ENCODE data around the gene OR9A4.

Gene OR9A4

DNA sequence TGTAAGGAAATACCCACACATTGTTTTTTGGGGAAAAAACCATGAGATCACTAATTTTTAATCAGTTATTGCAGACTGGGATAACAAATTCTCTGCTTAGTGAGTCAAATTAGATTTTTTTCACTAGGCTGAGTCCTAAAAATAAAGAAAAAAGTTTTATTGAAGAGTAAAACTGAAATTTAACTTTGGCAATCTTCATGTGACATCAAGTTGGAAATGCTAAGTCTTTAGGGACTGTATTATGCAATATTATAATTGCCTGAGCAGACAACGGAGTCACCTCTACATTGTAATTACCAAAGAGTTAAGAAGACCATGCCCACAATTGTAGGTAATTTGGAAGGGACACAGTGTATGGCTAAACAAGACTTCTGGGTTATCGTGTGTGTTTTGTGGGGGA lies 32.8 kb downstream of the OR9A4 start:
- DNase-seq, result no peak

- DNase-seq, result no peak
Observed at GRCh38 chr7:141949451-141949850, 33.3 kb downstream of the OR9A4 start.

- DNase-seq, result no peak
Observed at GRCh38 chr7:141949911-141950310, 33.7 kb downstream of the OR9A4 start.

DNA sequence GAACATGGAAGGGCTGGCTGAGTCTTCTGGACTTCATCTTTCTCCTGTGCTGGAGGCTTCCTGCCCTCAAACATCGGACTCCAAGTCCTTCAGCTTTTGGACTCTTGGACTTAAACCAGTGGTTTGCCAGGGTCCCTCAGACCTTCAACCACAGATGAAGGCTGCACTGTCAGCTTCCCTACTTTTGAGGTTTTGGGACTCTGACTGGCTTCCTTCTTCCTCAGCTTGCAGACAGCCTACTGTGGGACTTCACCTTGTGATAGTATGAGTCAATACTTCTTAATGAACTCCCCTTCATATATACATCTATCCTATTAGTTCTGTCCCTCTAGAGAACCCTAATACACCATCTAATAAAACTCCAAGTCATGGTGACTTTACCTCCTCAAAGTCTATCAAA lies 34.6 kb downstream of the OR9A4 start:
- no peak for DNase-seq

- DNase-seq, result no peak
Observed at GRCh38 chr7:141952461-141952860, 36.3 kb downstream of the OR9A4 start.

GRCh38 chr7:141954334-141954733 lies 38.1 kb downstream of the OR9A4 start:
- DNase-seq, result no peak

DNA sequence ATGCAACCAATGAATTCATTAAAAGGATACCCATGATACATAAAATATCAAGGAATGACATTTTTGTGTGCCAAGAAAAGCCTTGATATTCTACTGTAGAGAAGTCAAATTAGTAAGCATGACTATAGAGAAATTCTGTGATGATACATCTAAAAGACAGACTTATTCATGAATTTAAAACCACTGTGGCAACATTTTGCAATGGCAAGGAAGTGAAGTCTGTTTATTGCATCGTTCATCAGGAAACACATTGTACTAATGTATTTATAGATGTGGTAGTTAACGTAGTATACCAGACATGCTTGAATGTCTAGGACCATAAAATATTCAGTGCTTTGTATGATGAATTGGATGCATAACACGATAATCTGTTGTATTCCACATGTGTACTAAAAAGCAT lies 39.9 kb downstream of the OR9A4 start:
- DNase-seq, result no peak

GRCh38 chr7:141960687-141961422 lies 44.7 kb downstream of the OR9A4 start:
- DNase-seq, result no peak

Measured in islet precursor cell (in vitro differentiated cells).